Prostate gland (tissue), 2 donors: Measurements from ENCODE around the gene UBB. TPM values are rescaled to one million over a fixed set of nuclear protein-coding genes. Genes with fewer than 3 reads are reported as not detected.

Source experiments
- DNase-seq: peaks from one replicate; pipeline ENCODE4 v3.0.0-alpha.2; 2019; ENCODE audit warnings: low spot score
- H3K27ac ChIP-seq, 2 donors: fragments of 200-600 bp; sonication (generic); 2 replicates each; pipeline ENCODE4 v1.5.1; 2017 to 2019
- H3K27me3 ChIP-seq: fragments of 200-600 bp; sonication (generic); replicated peaks from 2 replicates; pipeline ENCODE4 v1.5.1; 2019; ENCODE audit not compliant: insufficient read depth
- H3K36me3 ChIP-seq, 2 donors: fragments of 200-600 bp; sonication (generic); 1 replicate in 1 of 2; 2 replicates in 1 of 2; pipeline versions ENCODE4 v1.5.1 to v1.8.1; 2017 to 2019
- H3K4me1 ChIP-seq: fragments of 200-600 bp; sonication (generic); replicated peaks from 2 replicates; pipeline ENCODE4 v1.5.1; 2019
- H3K4me3 ChIP-seq, 2 donors: fragments of 200-600 bp; sonication (generic); 2 replicates each; pipeline ENCODE4 v1.5.1; 2017 to 2019
- H3K9me3 ChIP-seq: fragments of 200-600 bp; sonication (generic); 2 replicates; pipeline ENCODE4 v1.5.1; 2017
- CTCF ChIP-seq, 4 experiments: fragments of 200-600 bp in 2 of 4; fragments of 450-650 bp in 2 of 4; sonication (generic) in 2 of 4; IDR thresholded peaks; 1 replicate in 3 of 4; 2 replicates in 1 of 4; pipeline ENCODE4 v1.5.1; 2016 to 2019; ENCODE audit warnings: antibody characterized with exemption in 4 of 4, mild to moderate bottlenecking in 2 of 4, moderate library complexity in 2 of 4
- POLR2A ChIP-seq: fragments of 450-650 bp; IDR thresholded peaks from one replicate; pipeline ENCODE4 v1.6.1; 2016; ENCODE audit warnings: antibody characterized with exemption, mild to moderate bottlenecking
- POLR2AphosphoS5 ChIP-seq: sonication (generic); formaldehyde crosslinking; IDR thresholded peaks from one replicate; pipeline ENCODE4 v1.6.1; 2017; ENCODE audit warnings: antibody characterized with exemption
- WGBS: methylation state at CpG from one replicate; pipeline ENCODE4 v1.1.5; 2018; 5-methylcytosine and 5-hydroxymethylcytosine counted together
- intact Hi-C: fragments of 100-400 bp; cut with DNase I; formaldehyde crosslinking; loops from one replicate; pipeline ENCODE4 v1.14.2; 2022
- total RNA-seq, 2 donors: library from RNA; depleted of rRNA; stranded (reverse); fragments of >200 nt; gene quantifications; one replicate each; pipeline ENCODE4 v1.1.0, GENCODE V29; 2016

Gene UBB
- total RNA-seq, 2 donors from 2014 or later = 1,174 to 1,571 TPM

GRCh38 chr17:16422416-16422815, 41.5 kb downstream of the UBB start:
- Histone ChIP-seq H3K9me3 (no peaks in the 10 kb centered on the region), H3K27ac (no peak overlapping the region), H3K27me3 (no peaks in the 10 kb centered on the region), H3K4me1 (no peaks in the 10 kb centered on the region), H3K4me3 (no peak overlapping the region), H3K36me3 (no peaks in the 10 kb centered on the region)
- intact Hi-C loops = no loop called here
- TF ChIP-seq POLR2A (no peak), POLR2AphosphoS5 (no peak), CTCF (IDR thresholded peaks at IDR 0.05) (no peak)
- no peak for DNase-seq
- 75% methylated on average over 7 of the region's 7 CpGs for whole genome bisulfite sequencing

- WGBS = 90% methylated on average over 5 of the region's 10 CpGs
- H3K27me3 ChIP-seq = no peaks in the 10 kb centered on the region
- no peak for DNase-seq
- no peaks in the 10 kb centered on the region for H3K36me3 ChIP-seq
- H3K4me1 ChIP-seq = no peaks in the 10 kb centered on the region
- no peak overlapping the region for H3K4me3 ChIP-seq
- no peak for TF ChIP-seq CTCF (IDR thresholded peaks at IDR 0.05)
- TF ChIP-seq POLR2A = no peak
- no peaks in the 10 kb centered on the region for H3K9me3 ChIP-seq
- intact Hi-C loops = no loop called here
- no peak overlapping the region for H3K27ac ChIP-seq
These were observed 42.5 kb downstream of the UBB start for GRCh38 chr17:16423226-16423872.

- Histone ChIP-seq H3K27ac (no peak overlapping the region), H3K9me3 (no peaks in the 10 kb centered on the region), H3K4me1 (no peaks in the 10 kb centered on the region), H3K4me3 (no peak overlapping the region), H3K27me3 (no peaks in the 10 kb centered on the region), H3K36me3 (no peaks in the 10 kb centered on the region)
- no peak for DNase-seq
- 63% methylated on average over 6 of the region's 6 CpGs for WGBS
- no peak for TF ChIP-seq POLR2A
- TF ChIP-seq CTCF (IDR thresholded peaks at IDR 0.05) = no peak
- no peak for TF ChIP-seq POLR2AphosphoS5
- intact Hi-C loops = no loop called here
These were observed 44.3 kb downstream of the UBB start for GRCh38 chr17:16425202-16425601.

- Histone ChIP-seq H3K27ac (no peak overlapping the region), H3K4me1 (no peaks in the 10 kb centered on the region), H3K36me3 (no peaks in the 10 kb centered on the region), H3K27me3 (no peaks in the 10 kb centered on the region), H3K4me3 (no peak overlapping the region), H3K9me3 (no peaks in the 10 kb centered on the region)
- TF ChIP-seq CTCF (IDR thresholded peaks at IDR 0.05) = no peak
- TF ChIP-seq POLR2AphosphoS5 = no peak
- TF ChIP-seq POLR2A = no peak
- WGBS = 82% methylated on average over 19 of the region's 20 CpGs
- intact Hi-C loops = no loop called here
- no peak for DNase-seq
These were observed 45.1 kb downstream of the UBB start for GRCh38 chr17:16425698-16426659.
